OCI-LY1 (cell line): ENCODE measurements around the gene ZBED3.

Experiments
- H2AFZ ChIP-seq: fragments of 200-600 bp; sonication (generic), shearing (Covaris generic); 2 replicates; pipeline ENCODE4 v1.6.0; 2014; ENCODE audit warnings: antibody characterized with exemption, mild to moderate bottlenecking, low read length
- H3F3A ChIP-seq: fragments of 200-600 bp; sonication (generic), shearing (Covaris generic); 2 replicates; pipeline ENCODE4 v1.6.0; 2014; ENCODE audit warnings: mild to moderate bottlenecking, antibody characterized with exemption, low read length, moderate library complexity; ENCODE audit not compliant: insufficient read depth
- H3K27ac ChIP-seq: fragments of 200-600 bp; sonication (generic); 2 replicates; pipeline ENCODE4 v1.5.1; 2014; ENCODE audit warnings: low read length, mixed run types, mild to moderate bottlenecking, low read depth; ENCODE audit not compliant: poor library complexity, severe bottlenecking
- H3K27me3 ChIP-seq: fragments of 200-600 bp; sonication (generic); 2 replicates; pipeline ENCODE4 v1.6.0; 2014; ENCODE audit warnings: antibody characterized with exemption, mild to moderate bottlenecking, low read length, moderate library complexity; ENCODE audit not compliant: insufficient read depth
- H3K36me3 ChIP-seq: fragments of 200-600 bp; sonication (generic); 2 replicates; pipeline ENCODE4 v1.6.1; 2014; ENCODE audit warnings: mild to moderate bottlenecking, antibody characterized with exemption, low read length, moderate library complexity, mixed read lengths; ENCODE audit not compliant: insufficient read depth
- H3K4me1 ChIP-seq: fragments of 200-600 bp; sonication (generic); 2 replicates; pipeline ENCODE4 v1.5.1; 2014; ENCODE audit warnings: mild to moderate bottlenecking, low read length, moderate library complexity; ENCODE audit not compliant: insufficient read depth, severe bottlenecking
- H3K4me2 ChIP-seq: fragments of 200-600 bp; sonication (generic), shearing (Covaris generic); 2 replicates; pipeline ENCODE4 v1.6.1; 2014; ENCODE audit warnings: low read length
- H3K4me3 ChIP-seq: fragments of 200-600 bp; sonication (generic); 2 replicates; pipeline ENCODE4 v1.5.1; 2014; ENCODE audit warnings: low read length, low read depth, mild to moderate bottlenecking, mixed read lengths; ENCODE audit not compliant: poor library complexity, severe bottlenecking
- H3K79me2 ChIP-seq: fragments of 200-600 bp; shearing (Covaris generic); 2 replicates; pipeline ENCODE4 v1.6.1; 2016; ENCODE audit warnings: mixed run types, low read length, mixed read lengths; ENCODE audit not compliant: insufficient read depth
- H3K9ac ChIP-seq: fragments of 200-600 bp; sonication (generic), shearing (Covaris generic); 2 replicates; pipeline ENCODE4 v1.6.1; 2014; ENCODE audit warnings: mild to moderate bottlenecking, low read length, mixed read lengths
- H3K9me2 ChIP-seq: fragments of 200-600 bp; sonication (generic), shearing (Covaris generic); 2 replicates; pipeline ENCODE4 v1.6.1; 2014; ENCODE audit warnings: low read depth, mild to moderate bottlenecking, low read length, mixed read lengths
- H3K9me3 ChIP-seq: fragments of 200-600 bp; shearing (Covaris generic); 2 replicates; pipeline ENCODE4 v1.6.1; 2014; ENCODE audit warnings: low read length, mixed read lengths
- H4K20me1 ChIP-seq: fragments of 200-600 bp; sonication (generic), shearing (Covaris generic); 2 replicates; pipeline ENCODE4 v1.6.0; 2016; ENCODE audit warnings: mild to moderate bottlenecking, low read length; ENCODE audit not compliant: insufficient read depth
- EZH2 ChIP-seq: fragments of 200-600 bp; sonication (generic), shearing (Covaris generic); IDR thresholded peaks from 2 replicates; pipeline ENCODE4 v1.8.0; 2017; ENCODE audit warnings: borderline replicate concordance, mixed run types, mild to moderate bottlenecking, antibody characterized with exemption, low read length, moderate library complexity, mixed read lengths
- TF ChIP-seq, protein P1 (sequence below): fragments of 200-600 bp; sonication (generic), shearing (Covaris generic); IDR thresholded peaks from 2 replicates; pipeline ENCODE4 v1.5.1; 2017; ENCODE audit warnings: mild to moderate bottlenecking, antibody characterized with exemption, low read length, moderate library complexity, mixed read lengths

ZBED3 gene

DNA sequence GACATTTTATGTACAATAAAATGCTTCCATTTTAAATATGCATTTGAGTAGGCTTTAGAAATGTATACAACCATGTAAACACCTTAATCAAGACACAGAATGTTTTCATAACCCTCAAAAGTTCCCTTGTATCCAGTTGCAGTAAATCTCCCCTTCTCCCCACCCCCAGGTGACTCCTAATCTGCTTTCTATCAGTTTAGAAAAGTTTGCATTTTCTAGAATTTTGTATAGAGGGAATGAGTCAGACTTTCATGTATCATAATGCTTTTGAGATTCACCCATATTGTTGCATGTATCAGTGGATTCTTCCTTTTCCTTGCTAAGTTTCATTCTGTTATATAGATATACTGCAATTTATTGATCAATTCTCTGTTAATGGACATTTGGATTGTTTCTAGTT lies 17.7 kb upstream of the ZBED3 start:
- no peaks in the 10 kb centered on the region for H3K27me3 ChIP-seq
- no peaks in the 10 kb centered on the region for H3K79me2 ChIP-seq
- H3K9ac ChIP-seq, result no peak overlapping the region
- no peak overlapping the region for H3K4me3 ChIP-seq
- H3K4me1 ChIP-seq, result no peaks in the 10 kb centered on the region
- no peaks in the 10 kb centered on the region for H3K9me2 ChIP-seq
- TF ChIP-seq EZH2, result no peak
- TF ChIP-seq, protein P1, sequence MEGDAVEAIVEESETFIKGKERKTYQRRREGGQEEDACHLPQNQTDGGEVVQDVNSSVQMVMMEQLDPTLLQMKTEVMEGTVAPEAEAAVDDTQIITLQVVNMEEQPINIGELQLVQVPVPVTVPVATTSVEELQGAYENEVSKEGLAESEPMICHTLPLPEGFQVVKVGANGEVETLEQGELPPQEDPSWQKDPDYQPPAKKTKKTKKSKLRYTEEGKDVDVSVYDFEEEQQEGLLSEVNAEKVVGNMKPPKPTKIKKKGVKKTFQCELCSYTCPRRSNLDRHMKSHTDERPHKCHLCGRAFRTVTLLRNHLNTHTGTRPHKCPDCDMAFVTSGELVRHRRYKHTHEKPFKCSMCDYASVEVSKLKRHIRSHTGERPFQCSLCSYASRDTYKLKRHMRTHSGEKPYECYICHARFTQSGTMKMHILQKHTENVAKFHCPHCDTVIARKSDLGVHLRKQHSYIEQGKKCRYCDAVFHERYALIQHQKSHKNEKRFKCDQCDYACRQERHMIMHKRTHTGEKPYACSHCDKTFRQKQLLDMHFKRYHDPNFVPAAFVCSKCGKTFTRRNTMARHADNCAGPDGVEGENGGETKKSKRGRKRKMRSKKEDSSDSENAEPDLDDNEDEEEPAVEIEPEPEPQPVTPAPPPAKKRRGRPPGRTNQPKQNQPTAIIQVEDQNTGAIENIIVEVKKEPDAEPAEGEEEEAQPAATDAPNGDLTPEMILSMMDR, result no peak
- no peak overlapping the region for H2AFZ ChIP-seq
- H3K27ac ChIP-seq, result no peak overlapping the region
- H4K20me1 ChIP-seq, result no peaks in the 10 kb centered on the region
- H3K36me3 ChIP-seq, result no peaks in the 10 kb centered on the region
- H3K9me3 ChIP-seq, result no peaks in the 10 kb centered on the region; the same call in 1 of the 2 replicates
- no peaks in the 10 kb centered on the region for H3F3A ChIP-seq
- no peak overlapping the region for H3K4me2 ChIP-seq

DNA sequence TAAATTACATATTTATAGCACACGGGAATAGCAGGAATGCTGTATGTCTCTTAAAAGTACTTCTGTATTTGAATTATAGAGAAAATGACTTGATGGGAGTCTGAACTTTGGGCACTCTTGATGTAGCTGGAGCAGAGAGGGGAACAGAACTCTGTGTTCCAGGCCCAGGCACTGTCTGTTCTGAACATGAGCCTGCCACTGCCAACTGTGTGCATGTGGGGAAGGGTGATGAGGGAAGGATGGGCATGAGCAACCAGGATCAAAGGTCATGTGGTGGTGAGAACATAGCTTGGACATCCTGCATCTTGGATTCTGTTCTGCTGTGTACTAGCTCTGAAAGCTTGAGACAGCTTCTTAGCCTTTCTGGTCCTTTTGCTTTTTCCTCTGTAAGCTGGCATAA lies 16.4 kb upstream of the ZBED3 start:
- no peaks in the 10 kb centered on the region for H3K27me3 ChIP-seq
- H4K20me1 ChIP-seq, result no peaks in the 10 kb centered on the region
- H3K36me3 ChIP-seq, result no peaks in the 10 kb centered on the region
- H3K9ac ChIP-seq, result no peak overlapping the region
- no peaks in the 10 kb centered on the region; the same call in 1 of the 2 replicates for H3K9me3 ChIP-seq
- H3K79me2 ChIP-seq, result no peaks in the 10 kb centered on the region
- no peaks in the 10 kb centered on the region for H3K4me1 ChIP-seq
- no peak for TF ChIP-seq EZH2
- TF ChIP-seq, protein P1, result no peak
- no peak overlapping the region for H3K4me2 ChIP-seq
- no peaks in the 10 kb centered on the region for H3K9me2 ChIP-seq
- no peaks in the 10 kb centered on the region for H3F3A ChIP-seq
- H3K27ac ChIP-seq, result no peak overlapping the region
- H3K4me3 ChIP-seq, result no peak overlapping the region
- no peak overlapping the region for H2AFZ ChIP-seq

DNA sequence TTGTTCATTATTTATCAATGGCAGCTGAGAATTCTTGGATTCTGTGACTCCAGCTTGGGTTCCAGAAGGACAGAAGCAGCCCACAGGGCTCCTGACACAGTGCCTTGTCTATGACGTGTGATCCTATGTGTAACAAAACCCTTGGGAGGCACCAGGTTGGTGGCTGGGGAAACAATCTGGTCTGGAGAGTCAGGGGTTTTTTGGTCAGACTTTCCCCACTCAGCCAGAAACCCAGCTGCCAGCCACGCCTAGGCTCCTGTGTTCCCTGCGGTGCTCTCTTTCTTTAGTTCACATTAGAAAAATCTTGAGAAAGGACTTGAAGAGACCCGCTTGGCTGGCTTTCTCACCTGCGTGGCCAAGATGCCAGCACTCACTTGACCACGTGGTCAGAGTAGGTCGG lies 15.5 kb upstream of the ZBED3 start:
- no peak for TF ChIP-seq EZH2
- TF ChIP-seq, protein P1, result no peak

More for the DNA sequence above, 15.5 kb upstream of the ZBED3 start:
- H3K4me2 ChIP-seq, result no peak overlapping the region
- H4K20me1 ChIP-seq, result no peaks in the 10 kb centered on the region
- H3K36me3 ChIP-seq, result no peaks in the 10 kb centered on the region
- no peaks in the 10 kb centered on the region for H3K79me2 ChIP-seq
- no peak overlapping the region for H3K27ac ChIP-seq
- no peaks in the 10 kb centered on the region for H3K9me2 ChIP-seq
- H3K9ac ChIP-seq, result no peak overlapping the region
- no peak overlapping the region for H2AFZ ChIP-seq
- no peaks in the 10 kb centered on the region for H3K27me3 ChIP-seq
- H3K4me1 ChIP-seq, result no peaks in the 10 kb centered on the region
- H3K4me3 ChIP-seq, result no peak overlapping the region
- H3K9me3 ChIP-seq, result no peaks in the 10 kb centered on the region; the same call in 1 of the 2 replicates
- H3F3A ChIP-seq, result no peaks in the 10 kb centered on the region
